ENCODE data around the gene TNRC18.
"Not testable (repeated sequence)": the region's sequence is repeated elsewhere in the genome, so short reads cannot be mapped to it uniquely, and the experiment has no call there.

The TNRC18 gene

DNA sequence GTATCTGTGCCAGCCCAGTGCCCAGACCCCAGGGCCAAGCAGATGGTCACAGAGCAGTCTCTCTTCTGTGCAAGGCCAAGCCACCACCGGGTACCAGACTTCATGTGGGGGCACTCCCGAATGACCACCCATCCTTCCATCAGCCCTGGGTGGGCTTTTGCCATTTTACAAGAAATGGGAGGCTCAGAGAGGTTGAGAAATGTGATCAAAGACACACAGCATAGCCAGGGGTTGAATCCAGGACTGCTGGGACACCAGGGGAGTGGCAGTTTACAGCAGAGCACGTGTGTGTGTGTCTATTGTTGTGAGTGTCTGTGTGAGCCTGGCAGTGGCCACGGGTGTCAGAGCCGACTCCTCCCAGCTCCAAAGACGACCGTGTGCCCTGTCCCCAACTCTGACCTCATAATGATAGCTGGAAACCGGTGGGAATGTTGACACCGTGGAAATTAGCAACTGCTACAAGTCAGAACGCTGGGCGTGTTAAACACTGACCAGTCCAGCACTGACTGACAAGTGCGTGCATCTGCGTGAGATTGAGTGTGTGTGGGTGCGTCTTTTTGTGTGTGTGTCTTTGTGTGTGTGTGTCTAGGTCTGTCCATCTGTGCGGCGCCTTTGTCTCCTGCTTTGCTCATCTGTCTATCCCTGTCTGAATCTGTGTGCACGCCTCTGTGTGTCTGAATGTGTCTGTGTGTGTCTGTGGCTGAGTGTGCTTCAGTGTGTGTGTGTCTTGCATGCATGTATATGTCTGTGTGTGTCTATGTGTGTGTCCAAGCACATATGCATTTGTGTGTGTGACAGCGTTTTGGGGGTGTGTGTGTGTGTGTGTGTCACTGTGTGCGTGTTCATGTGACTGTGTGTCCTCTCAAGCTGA lies 158.1 kb downstream of the TNRC18 start:
- no peak for DNase-seq

DNA sequence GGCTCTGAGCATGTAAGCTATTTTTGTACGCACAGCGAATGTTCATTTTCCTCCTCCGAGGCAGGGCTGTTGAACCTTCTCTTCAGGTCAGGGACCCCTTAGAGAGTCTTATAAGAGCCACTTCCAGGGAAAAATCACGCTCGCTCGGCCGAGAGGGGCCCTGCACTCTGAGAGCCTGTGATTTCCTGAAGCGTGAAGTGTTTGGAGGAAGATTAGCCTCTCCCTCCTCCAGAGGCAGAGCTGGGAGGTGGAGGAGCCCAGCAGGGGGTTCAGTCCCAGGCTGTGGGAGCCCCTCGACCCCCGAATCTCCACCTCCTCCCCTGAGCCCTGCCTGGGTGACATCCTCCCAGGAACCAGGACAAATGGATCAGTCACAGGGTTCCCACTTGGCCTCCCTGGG lies 160.6 kb downstream of the TNRC18 start:
- DNase-seq, result not testable (repeated sequence)

DNA sequence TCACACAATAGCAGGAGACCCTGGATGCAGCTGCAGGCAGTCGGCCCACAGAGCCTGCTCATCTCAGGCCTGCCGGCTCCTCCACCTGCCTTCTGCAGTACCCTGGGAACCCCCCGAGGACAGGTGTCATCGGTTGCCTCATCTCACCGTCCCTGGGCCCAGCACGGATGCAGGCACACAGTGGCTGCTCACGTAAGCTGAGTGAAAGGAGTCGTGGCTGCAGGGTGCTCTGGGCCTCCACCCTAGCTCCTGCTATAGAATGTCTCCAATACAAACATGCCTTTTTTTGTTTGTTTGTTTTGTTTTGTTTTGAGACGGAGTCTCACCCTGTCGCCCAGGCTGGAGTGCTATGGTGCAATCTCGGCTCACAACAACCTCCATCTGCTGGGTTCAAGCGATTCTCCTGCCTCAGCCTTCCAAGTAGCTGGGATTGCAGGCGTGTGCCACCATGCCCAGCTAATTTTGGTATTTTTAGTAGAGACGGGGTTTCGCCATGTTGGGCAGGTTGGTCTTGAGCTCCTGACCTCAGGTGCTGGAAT lies 163.0 kb downstream of the TNRC18 start:
- not testable (repeated sequence) for DNase-seq

Data from femur (tissue), 1 donor.